Measurements from ENCODE around the gene CSE1L.
"Not testable (repeated sequence)": the region's sequence is repeated elsewhere in the genome, so short reads cannot be mapped to it uniquely, and the experiment has no call there.

CSE1L gene, protein sequence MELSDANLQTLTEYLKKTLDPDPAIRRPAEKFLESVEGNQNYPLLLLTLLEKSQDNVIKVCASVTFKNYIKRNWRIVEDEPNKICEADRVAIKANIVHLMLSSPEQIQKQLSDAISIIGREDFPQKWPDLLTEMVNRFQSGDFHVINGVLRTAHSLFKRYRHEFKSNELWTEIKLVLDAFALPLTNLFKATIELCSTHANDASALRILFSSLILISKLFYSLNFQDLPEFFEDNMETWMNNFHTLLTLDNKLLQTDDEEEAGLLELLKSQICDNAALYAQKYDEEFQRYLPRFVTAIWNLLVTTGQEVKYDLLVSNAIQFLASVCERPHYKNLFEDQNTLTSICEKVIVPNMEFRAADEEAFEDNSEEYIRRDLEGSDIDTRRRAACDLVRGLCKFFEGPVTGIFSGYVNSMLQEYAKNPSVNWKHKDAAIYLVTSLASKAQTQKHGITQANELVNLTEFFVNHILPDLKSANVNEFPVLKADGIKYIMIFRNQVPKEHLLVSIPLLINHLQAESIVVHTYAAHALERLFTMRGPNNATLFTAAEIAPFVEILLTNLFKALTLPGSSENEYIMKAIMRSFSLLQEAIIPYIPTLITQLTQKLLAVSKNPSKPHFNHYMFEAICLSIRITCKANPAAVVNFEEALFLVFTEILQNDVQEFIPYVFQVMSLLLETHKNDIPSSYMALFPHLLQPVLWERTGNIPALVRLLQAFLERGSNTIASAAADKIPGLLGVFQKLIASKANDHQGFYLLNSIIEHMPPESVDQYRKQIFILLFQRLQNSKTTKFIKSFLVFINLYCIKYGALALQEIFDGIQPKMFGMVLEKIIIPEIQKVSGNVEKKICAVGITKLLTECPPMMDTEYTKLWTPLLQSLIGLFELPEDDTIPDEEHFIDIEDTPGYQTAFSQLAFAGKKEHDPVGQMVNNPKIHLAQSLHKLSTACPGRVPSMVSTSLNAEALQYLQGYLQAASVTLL

DNA sequence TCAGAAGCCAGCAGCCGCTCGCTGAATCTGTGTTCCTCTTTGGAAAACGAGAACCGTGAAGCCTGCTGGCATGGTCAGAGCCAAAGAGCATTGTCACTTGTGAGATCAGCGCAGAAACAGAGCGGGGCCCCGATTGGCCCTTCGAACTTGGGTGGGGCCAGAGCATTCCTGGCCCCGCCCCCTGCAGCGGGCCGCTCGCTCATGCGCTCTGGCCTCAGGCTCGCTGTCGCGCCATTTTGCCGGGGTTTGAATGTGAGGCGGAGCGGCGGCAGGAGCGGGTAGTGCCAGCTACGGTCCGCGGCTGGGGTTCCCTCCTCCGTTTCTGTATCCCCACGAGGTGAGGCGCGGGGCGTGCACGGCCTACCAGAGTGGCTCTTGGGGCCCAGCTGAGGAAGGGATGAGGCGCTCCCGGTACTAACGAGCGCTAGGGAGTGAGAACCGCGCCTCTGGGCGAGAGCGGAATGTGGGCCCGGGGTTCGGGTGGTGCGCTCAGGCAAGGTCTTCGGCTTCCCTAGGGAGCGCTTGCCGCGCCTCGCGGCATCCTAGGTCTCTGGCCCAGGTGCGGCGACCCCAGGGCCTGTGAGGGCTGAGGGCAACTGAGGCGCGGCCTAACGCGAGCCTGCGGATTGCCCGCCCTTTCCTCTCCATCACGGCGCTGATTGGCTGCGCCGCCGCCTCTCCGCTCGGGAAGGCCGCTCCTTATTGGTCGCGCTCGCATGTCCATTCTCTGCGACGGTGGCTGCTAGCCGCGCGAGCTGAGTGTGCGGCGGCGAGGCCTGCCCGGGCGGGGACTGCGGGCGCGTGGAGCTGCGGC lies at the start of gene CSE1L:
Gene CSE1L, plus strand, starts transcription at position 226 of the 814 bp plus-strand sequence. CDS start 12,152 bp downstream, outside the sequence.
- peak; percentile 82 for DNase-seq

DNA sequence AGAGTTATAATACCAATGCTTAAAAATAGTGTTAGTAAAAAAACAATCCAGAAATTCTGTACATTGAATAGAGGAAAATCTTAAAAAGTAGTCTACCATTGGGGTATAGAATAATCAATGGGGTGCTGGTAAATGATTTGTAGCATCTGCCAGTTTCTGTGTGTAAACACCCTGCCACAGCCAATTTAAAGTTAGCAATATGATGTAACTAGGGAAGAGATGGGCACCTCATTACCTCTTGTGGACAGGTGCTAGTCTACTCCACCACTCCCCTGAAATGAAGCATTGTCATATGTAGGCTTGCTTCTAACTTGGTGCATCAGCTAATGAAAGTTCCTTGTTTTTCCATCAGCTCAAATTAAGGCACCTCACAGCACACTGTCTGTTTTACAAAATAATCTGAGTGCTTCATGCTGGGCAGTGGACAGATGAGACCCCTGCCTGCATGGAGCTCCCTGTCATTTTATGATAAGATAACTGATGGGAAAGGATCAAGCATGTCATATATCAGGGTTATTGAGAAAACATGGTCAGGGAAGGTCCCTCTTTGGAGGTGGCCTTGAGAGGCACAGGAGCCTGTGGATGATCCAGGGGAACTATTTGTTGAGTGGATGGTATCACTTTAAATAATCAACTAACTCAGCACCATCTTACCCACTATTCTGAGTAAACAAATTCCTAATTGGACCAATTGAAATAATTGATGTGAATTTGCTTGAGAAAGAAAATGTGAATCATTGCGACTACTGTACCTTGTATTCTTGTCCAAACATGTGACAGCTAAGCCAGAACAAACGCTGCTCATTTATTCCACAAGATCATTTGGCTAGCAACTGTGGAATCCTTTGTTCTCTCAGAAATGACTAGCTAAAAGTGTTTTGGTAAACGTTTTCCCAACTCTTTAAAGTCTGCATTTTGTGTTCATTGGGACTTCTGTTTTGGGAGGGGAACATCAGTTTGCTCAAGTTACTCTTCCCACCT lies 45.9 kb upstream of the CSE1L start:
- no peak for DNase-seq

DNA sequence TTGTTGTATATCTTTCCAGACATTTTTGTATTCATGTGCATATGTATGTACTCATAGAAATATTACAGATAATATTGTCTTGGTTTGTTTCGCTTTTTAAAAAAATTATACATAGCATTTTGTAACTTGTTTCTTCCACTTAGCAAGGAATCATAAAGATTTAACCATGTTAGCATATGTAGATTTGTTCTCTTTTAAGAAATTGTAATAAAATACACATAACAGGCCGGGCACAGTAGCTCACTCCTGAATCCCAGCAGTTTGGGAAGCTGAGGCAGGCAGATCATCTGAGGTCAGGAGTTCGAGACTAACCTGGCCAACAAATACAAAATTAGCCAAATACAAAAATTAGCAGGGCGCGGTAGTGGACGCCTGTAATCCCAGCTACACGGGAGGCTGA lies 44.4 kb upstream of the CSE1L start:
- no peak for DNase-seq

DNA sequence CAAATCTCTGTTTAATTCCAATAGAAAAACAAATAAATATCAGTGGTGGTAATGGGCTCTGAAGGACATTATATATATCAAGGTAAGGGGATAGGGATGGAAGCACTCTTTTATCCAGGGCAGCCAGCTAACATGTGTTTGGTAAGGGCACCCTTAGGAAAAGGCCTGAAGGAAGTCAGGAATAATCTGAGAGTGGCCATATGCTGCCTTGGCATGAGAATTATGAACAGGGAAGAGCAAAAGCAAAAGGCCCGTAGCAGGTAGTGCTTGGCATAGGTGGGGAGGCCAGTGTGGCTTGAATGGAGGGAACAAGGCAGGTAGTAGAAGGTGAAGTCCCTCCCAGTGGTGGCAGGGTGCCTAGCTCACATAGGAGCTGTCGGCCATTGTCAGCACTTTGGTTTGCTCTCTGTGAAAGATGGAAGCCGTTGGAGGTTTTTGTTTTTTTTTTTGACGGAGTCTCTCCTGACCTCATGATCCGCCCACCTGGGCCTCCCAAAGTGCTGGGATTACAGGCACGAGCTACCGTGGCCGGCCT lies 39.6 kb upstream of the CSE1L start:
- DNase-seq = no peak

DNA sequence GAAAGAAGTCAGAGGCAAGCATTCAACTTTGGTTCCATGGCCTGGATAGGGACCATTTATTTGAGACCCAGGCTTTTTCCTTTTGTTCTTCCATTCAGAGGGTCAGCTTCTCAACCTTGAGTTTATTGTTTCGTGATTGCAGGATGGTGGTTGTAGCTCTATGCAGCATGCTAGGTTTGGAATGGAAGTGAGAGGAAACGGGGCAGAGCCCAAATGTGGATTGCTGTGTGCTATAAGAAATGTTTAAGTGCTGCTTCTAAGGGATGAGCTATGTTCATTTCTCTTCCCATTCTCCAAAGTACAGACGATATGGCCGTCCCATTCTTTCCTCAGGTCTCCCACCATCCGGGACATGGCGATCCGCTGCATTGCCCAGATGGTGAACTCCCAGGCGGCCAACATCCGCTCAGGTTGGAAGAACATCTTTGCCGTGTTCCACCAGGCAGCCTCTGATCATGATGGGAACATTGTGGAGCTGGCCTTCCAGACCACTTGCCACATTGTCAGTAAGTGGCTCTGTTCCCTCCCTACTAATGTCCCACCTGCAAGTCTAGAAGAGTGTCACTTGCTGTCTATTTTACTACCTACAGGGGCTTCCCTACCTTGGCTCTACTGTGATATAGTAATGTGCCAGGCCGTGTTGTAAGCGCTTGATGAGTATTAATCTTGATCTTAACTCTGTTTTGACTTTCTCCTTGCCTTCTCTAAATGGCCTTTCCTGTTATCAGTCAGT lies 36.0 kb upstream of the CSE1L start:
- DNase-seq = no peak

DNA sequence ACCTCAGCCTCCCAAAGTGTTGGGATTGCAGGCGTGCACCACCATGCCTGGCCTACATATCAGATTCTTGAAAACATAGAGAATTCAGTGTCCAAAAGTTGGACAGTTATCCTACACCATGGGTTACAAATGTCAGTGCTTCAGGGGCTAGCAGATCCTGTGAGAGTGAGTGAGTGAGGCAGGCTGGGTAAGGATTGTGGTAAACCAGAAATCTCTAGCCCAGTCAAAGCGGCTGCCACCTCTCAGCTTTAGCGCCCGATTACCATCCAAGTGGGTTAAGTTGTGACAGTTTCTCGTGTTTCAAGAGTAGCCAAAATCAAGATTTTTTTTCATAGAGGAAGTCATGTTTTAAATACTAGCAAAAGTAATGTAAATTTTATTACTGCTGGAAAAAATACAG lies 21.9 kb upstream of the CSE1L start:
- DNase-seq = no peak

DNA sequence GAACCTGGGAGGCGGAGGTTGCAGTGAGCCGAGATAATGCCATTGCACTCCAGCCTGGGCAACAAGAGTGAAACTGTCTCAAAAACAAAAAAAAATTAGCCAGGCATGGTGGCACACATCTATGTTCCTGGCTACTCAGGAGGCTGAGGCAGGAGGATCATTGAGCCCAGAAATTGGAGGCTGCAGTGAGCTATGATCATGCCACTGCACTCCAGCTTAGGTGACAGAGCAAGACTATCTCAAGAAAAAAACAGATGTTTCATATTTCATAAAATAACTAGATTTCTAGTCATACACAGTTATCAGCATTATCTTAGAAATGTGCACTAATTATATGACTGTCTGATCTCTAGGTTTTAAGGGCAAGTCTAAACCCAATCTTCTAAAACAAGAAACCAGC lies 17.9 kb upstream of the CSE1L start:
- not testable (repeated sequence) for DNase-seq

DNA sequence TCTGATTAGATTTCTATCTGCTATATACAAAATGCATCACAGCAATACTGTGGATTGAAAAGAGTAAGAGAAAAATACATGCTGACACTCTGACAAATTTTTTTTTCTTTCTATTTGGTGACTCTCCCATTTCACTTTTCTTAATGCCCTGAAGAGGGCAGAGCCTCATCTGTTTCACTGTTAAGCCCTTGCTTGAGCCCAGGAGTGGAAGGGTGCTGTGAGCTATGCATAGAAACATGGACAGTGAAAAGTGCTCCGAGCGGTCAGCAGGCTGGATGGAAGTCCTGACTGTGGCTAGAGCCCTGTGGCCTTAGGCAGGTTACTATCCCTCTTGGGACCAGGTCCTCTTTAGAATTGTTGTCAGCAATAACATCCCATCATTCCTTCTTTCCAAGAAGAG lies 17.4 kb upstream of the CSE1L start:
- DNase-seq = no peak

DNA sequence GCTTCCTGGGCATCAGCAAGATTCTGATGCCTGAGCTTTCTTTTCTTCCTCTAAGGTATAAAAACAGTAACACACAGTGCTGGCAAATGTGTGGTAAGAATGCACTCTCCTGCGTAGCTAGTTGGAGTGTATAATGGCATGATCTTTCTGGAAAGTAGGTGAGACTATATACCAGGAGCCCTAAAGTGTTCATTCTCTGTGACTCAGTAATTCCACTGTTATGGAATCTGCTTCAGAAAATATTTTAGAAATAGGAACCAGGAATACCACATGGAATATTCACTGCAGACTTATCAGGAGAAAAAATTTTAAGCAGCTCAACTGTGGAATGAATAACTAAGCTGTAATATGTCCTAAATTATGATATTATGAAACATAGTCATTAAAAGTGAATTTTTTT lies 16.9 kb upstream of the CSE1L start:
- no peak for DNase-seq

DNA sequence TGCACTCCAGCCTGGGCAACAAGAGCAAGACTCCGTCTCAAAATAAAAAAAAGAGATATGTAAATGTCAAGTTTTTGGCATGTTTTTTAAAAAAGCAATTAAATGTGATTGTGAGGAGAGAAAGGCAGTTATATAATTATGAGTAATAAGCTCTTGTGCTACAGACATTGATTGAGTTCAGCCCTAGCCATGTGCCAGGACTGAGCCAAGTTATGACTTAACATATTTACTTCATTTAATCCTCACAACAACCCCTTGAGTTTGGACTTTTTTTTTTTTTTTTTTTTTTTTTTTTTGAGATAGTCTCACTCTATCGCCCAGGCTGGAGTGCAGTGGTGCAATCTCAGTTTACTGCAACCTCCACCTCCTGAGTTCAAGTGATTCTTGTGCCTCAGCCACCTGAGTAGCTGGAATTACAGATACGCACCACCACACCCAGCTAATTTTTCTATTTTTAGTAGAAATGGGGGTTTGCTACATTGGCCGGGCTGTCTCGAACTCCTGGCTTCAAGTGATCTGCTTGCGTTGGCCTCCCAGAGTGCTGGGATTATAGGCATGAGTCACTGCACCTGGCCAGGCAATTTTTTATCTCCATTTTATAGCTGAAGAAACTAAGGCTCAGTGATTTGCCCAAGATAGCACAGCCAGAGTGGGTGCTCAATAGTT lies 15.0 kb upstream of the CSE1L start:
- no peak for DNase-seq

DNA sequence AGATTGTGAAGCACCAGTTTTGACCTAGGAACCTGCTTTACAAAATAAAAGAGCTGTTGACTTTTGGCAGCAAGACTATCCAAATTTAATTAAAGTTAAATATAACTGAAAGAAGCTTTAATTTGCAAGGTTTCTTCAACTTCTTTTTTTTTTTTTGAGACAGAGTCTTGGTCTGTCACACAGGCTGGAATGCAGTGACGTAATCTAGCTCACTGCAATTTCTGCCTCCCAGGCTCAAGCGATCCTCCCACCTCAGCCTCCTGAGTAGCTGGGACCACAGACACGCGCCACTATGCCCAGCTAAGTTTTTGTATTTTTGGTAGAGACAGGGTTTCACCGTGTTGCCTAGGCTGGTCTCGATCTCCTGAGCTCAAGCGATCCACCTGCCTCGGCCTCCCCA lies 13.7 kb upstream of the CSE1L start:
- no peak for DNase-seq

DNA sequence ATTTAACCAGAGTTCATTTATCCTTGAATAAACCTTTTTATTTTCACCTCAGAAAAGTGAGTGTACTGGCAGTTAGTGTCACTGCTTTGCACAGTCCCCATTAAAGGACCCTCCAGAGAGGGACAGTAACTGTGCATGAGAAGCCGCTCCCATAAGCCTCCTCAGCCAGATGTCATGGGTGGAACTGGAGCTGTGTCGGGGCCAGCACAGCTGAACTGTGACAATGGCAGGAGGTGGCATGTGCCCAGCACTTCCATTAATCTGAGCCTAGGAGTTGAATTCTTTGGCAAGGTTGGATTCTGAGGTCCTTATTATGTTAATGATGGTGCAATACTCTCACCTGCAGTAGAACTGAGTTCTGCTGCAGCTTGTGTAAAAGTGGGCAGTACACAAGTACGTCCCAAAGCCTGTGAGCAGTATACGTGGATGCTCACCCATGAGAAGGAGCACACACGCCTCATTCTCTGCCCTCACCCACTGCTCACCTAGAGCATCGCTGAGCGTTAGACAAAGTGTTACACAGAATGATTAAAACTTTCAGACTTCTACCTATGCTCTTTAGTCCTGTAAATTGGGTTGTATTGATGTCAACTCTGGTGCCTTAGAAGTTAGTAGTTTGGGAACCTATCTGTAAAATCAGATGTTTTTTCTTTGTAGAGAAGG lies 11.9 kb upstream of the CSE1L start:
- no peak for DNase-seq

DNA sequence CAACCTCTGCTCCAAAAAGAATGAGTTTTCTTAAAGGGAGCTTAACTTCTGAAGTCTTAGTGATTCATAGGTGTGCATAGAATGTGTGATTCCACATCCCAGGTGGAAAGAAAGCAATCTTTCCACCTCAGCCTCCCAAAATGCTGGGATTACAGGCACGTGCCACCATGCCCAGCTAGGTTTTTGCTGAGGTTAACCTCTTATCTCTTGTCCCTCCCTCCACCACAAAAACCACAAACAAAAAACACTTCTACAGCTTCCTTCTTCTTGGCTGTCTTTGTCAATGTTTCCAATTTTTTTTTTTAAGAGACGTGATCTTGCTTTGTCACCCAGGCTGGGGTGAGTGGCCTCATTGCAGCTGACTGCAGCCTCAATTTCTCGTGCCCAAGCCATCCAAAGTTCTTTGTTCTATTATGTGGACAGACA lies 8.1 kb upstream of the CSE1L start:
- no peak for DNase-seq

DNA sequence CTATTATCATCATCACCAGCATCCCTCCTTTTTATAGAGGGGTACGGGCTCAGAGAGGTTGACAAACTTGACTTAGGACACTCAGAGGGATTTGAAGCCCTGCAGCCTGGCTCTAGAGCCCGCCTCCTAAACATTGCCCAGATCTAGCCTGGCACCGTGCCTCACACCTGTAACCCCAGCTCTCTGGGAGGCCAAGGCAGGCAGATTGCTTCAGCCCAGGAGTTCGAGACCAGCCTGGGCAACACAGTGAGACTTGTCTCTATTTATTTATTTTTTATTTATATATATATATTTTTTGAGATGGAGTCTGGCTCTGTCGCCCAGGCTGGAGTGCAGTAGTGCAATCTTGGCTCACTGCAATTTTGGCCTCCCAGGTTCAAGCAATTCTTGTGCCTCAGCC lies 6.3 kb upstream of the CSE1L start:
- DNase-seq = no peak

DNA sequence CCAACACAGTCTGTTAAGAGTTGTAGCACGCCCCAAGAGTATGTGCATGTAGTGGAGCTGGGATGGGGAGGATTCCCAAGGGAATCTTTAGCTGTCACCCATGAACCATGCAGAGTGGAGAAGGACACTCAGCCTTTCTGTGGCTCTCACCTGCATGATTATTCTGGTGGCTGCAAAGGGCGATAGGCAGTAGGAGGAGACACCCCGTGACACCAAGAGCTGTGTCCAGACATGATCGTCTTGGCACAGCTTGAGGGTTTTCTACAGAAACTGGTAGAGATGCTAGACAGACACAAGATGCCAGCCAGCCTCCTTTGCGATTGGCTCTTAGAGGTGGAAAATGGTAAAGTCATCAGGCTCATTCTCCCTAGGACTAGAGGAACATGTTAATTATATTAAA lies 3.1 kb upstream of the CSE1L start:
- no peak for DNase-seq

DNA sequence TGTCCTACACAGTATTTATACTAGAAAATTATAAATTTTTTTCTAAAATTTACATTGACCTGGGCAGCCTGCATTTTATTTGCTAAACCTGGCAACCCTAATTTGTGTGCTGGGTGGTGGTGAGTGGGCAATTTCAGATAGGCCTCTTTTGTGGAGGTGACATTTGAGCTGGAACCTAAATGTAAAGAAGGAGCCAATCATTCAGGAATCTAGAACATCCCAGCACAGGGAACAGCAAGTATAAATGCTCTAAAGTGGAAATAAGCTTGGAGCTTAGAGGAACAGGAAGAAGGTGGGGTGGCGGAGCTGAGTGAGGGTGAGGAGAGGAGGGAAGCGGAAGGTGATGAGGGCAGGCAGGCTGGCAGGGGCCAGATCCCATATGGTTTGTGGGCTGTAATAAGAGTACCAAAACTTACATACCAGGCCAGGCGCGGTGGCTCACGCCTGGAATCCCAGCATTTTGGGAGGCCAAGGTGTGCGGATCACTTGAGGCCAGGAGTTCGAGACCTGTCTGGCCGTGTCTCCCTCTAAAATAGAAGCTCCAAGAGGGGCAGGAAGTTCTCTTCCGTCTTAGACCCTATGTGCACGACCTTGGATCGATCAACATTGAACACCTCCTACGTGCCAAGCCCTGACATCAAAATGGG lies 549 bp upstream of the CSE1L start:
- DNase-seq = no peak

DNA sequence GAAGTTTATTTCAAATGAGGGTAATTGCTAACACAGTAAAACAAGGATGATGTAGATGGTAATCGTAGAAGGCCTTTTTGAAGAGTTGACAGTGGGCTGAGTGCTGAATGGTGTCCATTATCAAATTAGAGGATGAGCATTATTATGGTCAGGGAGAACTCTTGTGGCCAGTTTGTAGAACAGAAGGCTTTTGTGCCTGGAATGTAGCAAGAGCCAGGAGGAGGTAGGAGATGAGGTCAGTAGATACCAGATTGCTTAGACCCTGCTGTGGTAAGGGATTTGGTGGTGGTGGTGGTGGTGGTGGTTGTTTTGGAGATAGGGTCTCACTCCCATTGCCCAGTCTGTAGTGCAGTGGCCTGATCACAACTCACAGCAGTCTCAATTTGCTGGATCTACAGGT lies 6.2 kb downstream of the CSE1L start:
- no peak for DNase-seq

DNA sequence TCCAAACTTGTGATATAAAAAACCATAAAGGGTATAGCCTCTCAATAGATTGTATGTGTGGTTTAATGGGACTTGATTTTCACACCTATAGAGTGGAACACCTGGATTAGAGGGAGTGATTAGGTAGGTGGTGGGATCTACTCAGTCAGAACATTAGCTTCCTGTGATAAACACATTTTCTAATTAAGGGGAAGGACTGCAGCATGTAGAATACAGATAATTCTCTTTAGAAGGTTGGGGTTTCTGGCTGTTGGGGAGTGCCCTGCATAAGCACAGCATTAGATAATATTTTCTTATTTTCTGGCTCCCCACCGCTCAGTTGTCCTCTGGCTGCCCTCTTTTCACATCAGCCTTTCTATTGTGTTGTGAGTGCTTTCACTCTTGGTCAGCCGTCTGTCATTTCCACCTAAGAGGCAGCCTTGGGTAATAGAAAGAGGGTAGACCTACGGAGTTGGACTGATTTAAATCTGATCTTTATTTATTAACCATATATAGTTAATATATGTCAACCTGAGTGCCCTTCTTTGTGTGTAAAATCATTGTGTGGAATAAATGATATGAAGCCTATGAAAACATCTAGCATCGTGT lies 8.0 kb downstream of the CSE1L start:
- DNase-seq = no peak

DNA sequence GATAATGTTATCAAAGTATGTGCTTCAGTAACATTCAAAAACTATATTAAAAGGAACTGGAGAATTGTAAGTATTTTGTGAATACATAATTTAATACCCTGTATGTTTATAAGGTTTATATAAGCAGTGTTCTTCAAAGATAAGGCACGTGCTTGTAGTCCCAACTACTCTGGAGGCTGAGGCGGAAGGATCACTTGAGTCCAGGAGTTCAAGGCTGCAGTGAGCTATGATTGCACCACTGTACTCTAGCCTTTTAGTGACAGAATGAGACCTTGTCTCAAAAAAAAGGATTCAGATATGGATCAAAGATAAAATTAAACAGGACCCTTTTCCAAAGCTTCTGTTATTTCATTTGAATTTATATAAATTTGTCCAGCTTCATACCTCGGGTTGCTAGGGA lies 17.2 kb downstream of the CSE1L start:
- DNase-seq = no peak
